ENCODE data around the gene SOX6. TPM values are rescaled to one million over a fixed set of nuclear protein-coding genes. Genes with fewer than 3 reads are reported as not detected.

The SOX6 gene
- total RNA-seq, 1 donor from 2014 or later, result 24.9 TPM

DNA sequence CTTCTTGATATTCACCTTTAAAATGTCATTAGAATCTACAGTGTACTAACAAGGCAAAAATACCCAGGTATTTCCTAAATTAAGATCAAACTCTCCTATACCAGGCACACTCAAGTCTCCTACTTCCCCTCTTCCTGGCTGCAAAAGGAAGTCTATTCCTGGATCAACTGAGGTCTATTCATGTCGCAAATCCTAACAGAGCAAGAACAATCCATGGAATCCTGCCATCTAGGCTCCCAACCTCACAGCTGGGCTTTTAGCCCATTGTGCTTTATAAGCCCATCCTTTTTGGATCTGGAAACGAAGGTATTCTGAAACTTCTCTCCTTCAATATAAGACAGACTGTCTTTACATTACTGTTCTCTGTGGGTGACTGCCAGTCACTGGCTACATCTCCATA lies 161.8 kb downstream of the SOX6 start:
- Mint-ChIP-seq H3K4me3 (no peak overlapping the region), H3K36me3 (no peaks in the 10 kb centered on the region), H3K4me1 (ENCODE audit: unreplicated experiment) (peaks cover 9% of the 10 kb centered on the region), H3K27ac (no peak overlapping the region), H3K9me3 (peaks cover 4% of the 10 kb centered on the region), H3K27me3 (peaks cover 7% of the 10 kb centered on the region)
- DNase-seq (ENCODE audit: extremely low spot score, unreplicated experiment), result no peak
- TF ChIP-seq, protein P1, sequence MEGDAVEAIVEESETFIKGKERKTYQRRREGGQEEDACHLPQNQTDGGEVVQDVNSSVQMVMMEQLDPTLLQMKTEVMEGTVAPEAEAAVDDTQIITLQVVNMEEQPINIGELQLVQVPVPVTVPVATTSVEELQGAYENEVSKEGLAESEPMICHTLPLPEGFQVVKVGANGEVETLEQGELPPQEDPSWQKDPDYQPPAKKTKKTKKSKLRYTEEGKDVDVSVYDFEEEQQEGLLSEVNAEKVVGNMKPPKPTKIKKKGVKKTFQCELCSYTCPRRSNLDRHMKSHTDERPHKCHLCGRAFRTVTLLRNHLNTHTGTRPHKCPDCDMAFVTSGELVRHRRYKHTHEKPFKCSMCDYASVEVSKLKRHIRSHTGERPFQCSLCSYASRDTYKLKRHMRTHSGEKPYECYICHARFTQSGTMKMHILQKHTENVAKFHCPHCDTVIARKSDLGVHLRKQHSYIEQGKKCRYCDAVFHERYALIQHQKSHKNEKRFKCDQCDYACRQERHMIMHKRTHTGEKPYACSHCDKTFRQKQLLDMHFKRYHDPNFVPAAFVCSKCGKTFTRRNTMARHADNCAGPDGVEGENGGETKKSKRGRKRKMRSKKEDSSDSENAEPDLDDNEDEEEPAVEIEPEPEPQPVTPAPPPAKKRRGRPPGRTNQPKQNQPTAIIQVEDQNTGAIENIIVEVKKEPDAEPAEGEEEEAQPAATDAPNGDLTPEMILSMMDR (conservative IDR thresholded peaks at IDR 0.05), result no peak

DNA sequence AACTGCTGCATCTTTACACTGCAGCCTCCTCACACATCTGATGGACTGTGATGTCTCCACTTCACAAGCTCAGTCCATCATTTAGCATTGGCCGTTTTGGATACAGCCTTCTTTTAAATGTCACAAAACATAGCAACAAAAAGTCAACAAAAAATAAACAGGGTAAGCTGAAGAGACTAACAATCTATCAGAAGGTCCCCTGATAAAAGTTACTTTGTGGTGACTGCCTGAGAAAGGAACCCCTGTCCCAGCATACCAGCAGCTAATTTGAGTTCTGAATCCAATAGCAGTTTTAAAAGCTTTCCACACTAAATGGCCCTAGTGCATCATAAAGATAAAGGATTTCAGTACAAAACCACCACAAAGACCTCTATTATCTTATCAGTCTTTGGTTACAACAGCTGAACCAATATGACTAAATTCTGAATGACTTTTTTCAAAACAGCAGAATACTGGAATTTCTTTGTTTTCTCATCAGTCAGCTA lies 162.4 kb downstream of the SOX6 start:
- Mint-ChIP-seq H3K27me3 (peaks cover 7% of the 10 kb centered on the region), H3K4me3 (no peak overlapping the region), H3K36me3 (no peaks in the 10 kb centered on the region), H3K27ac (no peak overlapping the region), H3K9me3 (peaks cover 4% of the 10 kb centered on the region), H3K4me1 (ENCODE audit: unreplicated experiment) (peaks cover 9% of the 10 kb centered on the region)
- no peak for DNase-seq (ENCODE audit: extremely low spot score, unreplicated experiment)
- TF ChIP-seq, protein P1 (conservative IDR thresholded peaks at IDR 0.05), result no peak

GRCh38 chr11:16191868-16192240 lies 164.5 kb downstream of the SOX6 start:
- peaks cover 7% of the 10 kb centered on the region for H3K27me3 Mint-ChIP-seq
- peaks cover 9% of the 10 kb centered on the region for H3K4me1 Mint-ChIP-seq (ENCODE audit: unreplicated experiment)
- TF ChIP-seq, protein P1 (conservative IDR thresholded peaks at IDR 0.05), result no peak
- H3K36me3 Mint-ChIP-seq, result no peaks in the 10 kb centered on the region
- no peak overlapping the region for H3K27ac Mint-ChIP-seq
- peak overlapping the region; percentile 45 for H3K4me3 Mint-ChIP-seq
- DNase-seq (ENCODE audit: extremely low spot score, unreplicated experiment), result no peak
- no peaks in the 10 kb centered on the region for H3K9me3 Mint-ChIP-seq

DNA sequence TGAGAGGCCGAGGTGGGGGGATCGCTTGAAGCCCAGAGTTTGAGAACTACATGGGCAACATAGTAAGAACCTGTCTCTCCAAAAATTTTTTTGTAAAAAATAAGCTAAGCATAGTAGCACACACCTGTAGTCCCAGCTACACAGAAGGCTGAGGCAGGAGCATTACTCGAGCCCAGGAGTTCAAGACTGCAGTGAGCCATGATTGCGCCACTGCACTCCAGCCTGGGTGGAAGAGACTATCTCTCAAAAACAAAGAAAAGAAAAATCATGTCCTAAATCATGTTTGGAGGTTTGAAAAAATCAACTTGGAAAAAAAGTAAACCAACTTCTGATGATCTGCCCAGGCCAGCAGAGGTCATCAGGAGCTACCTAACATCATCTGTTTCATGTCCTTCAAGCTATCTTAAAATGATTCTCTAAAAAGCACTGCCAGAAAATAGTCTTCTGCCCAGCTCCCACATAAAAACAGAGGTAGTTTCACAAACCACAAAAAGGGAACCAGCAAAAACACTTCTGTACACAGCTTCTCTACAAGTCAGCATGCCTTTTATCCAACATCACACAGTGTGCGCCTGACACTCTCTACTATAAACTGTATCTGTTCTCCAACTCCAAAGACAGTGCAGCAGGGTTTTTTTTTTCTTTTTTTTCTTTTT lies 165.0 kb downstream of the SOX6 start:
- H3K4me3 Mint-ChIP-seq, result no peak overlapping the region
- TF ChIP-seq, protein P1 (conservative IDR thresholded peaks at IDR 0.05), result no peak
- DNase-seq (ENCODE audit: extremely low spot score, unreplicated experiment), result no peak
- H3K36me3 Mint-ChIP-seq, result no peaks in the 10 kb centered on the region
- H3K27ac Mint-ChIP-seq, result no peak overlapping the region
- H3K4me1 Mint-ChIP-seq (ENCODE audit: unreplicated experiment), result peaks cover 9% of the 10 kb centered on the region
- no peaks in the 10 kb centered on the region for H3K9me3 Mint-ChIP-seq
- H3K27me3 Mint-ChIP-seq, result peaks cover 7% of the 10 kb centered on the region

- Mint-ChIP-seq H3K9me3 (no peaks in the 10 kb centered on the region), H3K4me3 (no peak overlapping the region), H3K4me1 (ENCODE audit: unreplicated experiment) (peaks cover 16% of the 10 kb centered on the region), H3K27me3 (no peaks in the 10 kb centered on the region), H3K36me3 (no peaks in the 10 kb centered on the region), H3K27ac (no peak overlapping the region)
- TF ChIP-seq, protein P1 (conservative IDR thresholded peaks at IDR 0.05), result no peak
- no peak for DNase-seq (ENCODE audit: extremely low spot score, unreplicated experiment)
Measured at GRCh38 chr11:16186680-16187079, 169.7 kb downstream of the SOX6 start.

Data from type B pancreatic cell (in vitro differentiated cells).